Effector memory CD8-positive, alpha-beta T cell (primary cell): ENCODE measurements around the gene CDCA5.

Experiments used
- ATAC-seq: fragments of 150-1000 bp; cut with Tn5 transposase; replicated peaks from 2 replicates; pipeline ENCODE4 v1.10.0; 2021; ENCODE audit warnings: mild to moderate bottlenecking, moderate library complexity
- DNase-seq, 3 experiments: peaks; one replicate each; pipeline ENCODE4 v3.0.0; 2021
- H3K27ac Mint-ChIP-seq, 2 donors: one replicate each; pipeline ENCODE4 v1.8.0; 2022; ENCODE audit warnings: mild to moderate bottlenecking in 2 of 2, mixed read lengths in 2 of 2, moderate library complexity in 2 of 2
- H3K27me3 Mint-ChIP-seq, 2 donors: one replicate each; pipeline ENCODE4 v1.8.0; 2022; ENCODE audit warnings: mixed read lengths in 2 of 2
- H3K36me3 Mint-ChIP-seq: one replicate; pipeline ENCODE4 v1.8.0; 2022; ENCODE audit warnings: mild to moderate bottlenecking, moderate library complexity, mixed read lengths; ENCODE audit not compliant: insufficient read depth
- H3K4me1 Mint-ChIP-seq, 2 donors: one replicate each; pipeline ENCODE4 v1.8.0; 2022; ENCODE audit warnings: low read depth in 2 of 2, mixed read lengths in 2 of 2
- H3K4me3 Mint-ChIP-seq, 2 donors: one replicate each; pipeline ENCODE4 v1.8.0; 2022; ENCODE audit warnings: mild to moderate bottlenecking in 2 of 2, mixed read lengths in 2 of 2, moderate library complexity in 2 of 2
- H3K9me3 Mint-ChIP-seq, 2 donors: one replicate each; pipeline ENCODE4 v1.8.0; 2022; ENCODE audit warnings: mixed read lengths in 2 of 2

The CDCA5 gene

DNA sequence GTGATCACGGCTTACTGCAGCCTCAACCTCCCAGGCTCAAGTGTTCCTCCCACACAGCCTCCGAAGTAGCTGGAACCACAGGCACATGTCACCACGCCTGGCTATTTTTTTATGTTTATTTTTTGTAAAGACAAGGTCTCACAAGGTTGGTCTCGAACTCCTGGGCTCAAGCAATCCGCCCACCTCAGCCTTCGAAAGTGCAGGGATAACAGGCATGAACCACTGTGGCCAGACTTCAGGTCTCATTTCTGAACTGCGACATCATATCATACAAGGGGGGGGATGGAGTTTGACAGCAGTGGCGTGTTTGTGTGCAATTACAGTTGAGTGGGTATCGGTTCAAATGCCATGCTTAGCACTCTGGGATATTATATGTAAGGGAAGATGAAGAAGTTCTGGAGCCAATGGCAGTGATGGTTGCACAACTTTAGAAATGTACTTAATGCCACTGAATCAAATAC is 32.4 kb downstream of the CDCA5 start:
- peaks cover 12 to 18% of the 10 kb centered on the region in 2 donors for H3K4me1 Mint-ChIP-seq
- DNase-seq (no peak), ATAC-seq (no peak)
- H3K27ac Mint-ChIP-seq: no peak overlapping the region
- H3K4me3 Mint-ChIP-seq: peak overlapping the region in 1 of 2 donors; percentile 21
- H3K27me3 Mint-ChIP-seq: peaks cover 0 to 6% of the 10 kb centered on the region in 2 donors
- peaks cover 1% of the 10 kb centered on the region for H3K36me3 Mint-ChIP-seq
- no peaks in the 10 kb centered on the region for H3K9me3 Mint-ChIP-seq

DNA sequence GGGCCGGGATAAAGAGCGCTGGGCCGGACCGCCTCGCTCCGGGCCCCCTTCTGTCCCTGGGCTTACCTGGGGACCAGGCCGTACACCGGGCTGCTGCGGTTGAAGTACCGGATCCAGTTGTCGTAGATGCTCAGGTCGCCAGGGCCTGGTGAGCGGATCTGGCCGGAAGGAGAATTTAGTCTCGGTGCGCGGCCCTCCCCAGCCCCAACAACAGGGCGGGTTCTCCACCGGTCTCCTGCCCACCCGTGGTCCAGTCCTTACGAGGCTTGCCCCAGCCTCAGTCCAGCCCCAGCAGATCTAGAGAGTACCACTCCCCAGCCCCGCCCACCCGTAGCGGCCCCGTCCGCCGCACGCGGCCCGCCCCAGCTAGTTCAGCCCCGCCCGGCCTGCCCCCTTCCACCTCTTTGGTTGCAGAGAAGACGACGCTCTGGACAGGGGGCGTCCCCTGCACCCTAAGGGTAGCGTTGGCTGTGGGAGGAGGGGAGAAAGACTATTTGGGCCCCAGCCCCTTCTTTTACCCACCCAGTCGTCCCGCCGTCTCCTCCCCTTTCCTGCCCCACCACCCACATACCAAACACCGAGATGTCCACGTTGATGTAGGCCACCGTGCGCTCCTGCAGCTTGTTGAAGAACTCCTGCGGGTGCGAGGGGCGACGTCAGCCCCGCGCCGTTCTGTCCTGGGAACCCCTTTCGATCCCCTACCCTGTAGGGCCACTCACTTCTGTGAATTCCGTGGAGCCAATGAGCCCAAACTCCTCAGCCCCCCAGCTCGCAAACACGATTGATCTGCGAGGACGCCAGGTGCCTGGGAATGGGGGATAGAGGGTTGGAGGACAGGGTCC is 36.0 kb downstream of the CDCA5 start:
- Mint-ChIP-seq H3K4me3 (peak overlapping the region; percentile 64 to 76), H3K4me1 (peaks cover 6 to 7% of the 10 kb centered on the region in 2 donors), H3K9me3 (no peaks in the 10 kb centered on the region), H3K36me3 (peaks cover 2% of the 10 kb centered on the region), H3K27me3 (peaks cover 0 to 5% of the 10 kb centered on the region in 2 donors), H3K27ac (peak overlapping the region; percentile 6 to 66)
- DNase-seq: no peak
- ATAC-seq: peak; percentile 44

GRCh38 chr11:65045728-65046127 is 38.1 kb downstream of the CDCA5 start:
- no peaks in the 10 kb centered on the region for H3K9me3 Mint-ChIP-seq
- DNase-seq: no peak
- no peaks in the 10 kb centered on the region for H3K27me3 Mint-ChIP-seq
- no peak overlapping the region for H3K27ac Mint-ChIP-seq
- no peak for ATAC-seq
- H3K36me3 Mint-ChIP-seq: peaks cover 2% of the 10 kb centered on the region
- no peak overlapping the region for H3K4me3 Mint-ChIP-seq
- peaks cover 7 to 10% of the 10 kb centered on the region in 2 donors for H3K4me1 Mint-ChIP-seq

- no peak for ATAC-seq
- Mint-ChIP-seq H3K4me1 (peaks cover 7 to 10% of the 10 kb centered on the region in 2 donors), H3K9me3 (no peaks in the 10 kb centered on the region), H3K36me3 (peaks cover 2% of the 10 kb centered on the region), H3K4me3 (no peak overlapping the region), H3K27me3 (no peaks in the 10 kb centered on the region), H3K27ac (no peak overlapping the region)
- no peak for DNase-seq
These were observed 38.8 kb downstream of the CDCA5 start for GRCh38 chr11:65045061-65045460.

- DNase-seq (no peak), ATAC-seq (no peak)
- H3K4me3 Mint-ChIP-seq: no peak overlapping the region
- no peak overlapping the region for H3K27ac Mint-ChIP-seq
- peaks cover 2% of the 10 kb centered on the region for H3K36me3 Mint-ChIP-seq
- no peaks in the 10 kb centered on the region for H3K9me3 Mint-ChIP-seq
- no peaks in the 10 kb centered on the region for H3K27me3 Mint-ChIP-seq
- H3K4me1 Mint-ChIP-seq: peaks cover 7 to 10% of the 10 kb centered on the region in 2 donors
These were observed 39.8 kb downstream of the CDCA5 start for GRCh38 chr11:65043881-65044501.

DNA sequence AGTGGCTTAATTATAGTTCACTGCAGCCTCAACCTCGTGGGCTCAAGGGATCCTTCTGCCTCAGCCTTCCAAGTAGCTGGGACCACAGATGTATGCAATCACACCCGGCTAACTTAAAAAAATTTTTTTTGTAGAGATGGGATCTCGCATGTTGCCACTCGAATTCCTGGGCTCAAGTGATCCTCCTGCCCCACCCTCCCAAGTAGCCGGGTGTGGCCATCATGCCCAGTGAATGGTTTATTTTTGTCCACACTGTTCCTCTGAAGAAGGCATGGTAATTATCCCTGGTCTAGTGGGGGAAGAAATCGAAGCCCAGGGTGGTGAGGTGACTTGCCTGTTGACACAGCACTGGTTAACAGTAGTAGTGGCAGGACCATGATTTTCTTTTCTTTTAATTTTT is 40.9 kb downstream of the CDCA5 start:
- Mint-ChIP-seq H3K4me1 (peaks cover 7 to 10% of the 10 kb centered on the region in 2 donors), H3K27ac (no peak overlapping the region), H3K36me3 (peaks cover 6% of the 10 kb centered on the region), H3K9me3 (no peaks in the 10 kb centered on the region), H3K27me3 (no peaks in the 10 kb centered on the region), H3K4me3 (peak overlapping the region; percentile 79 to 88)
- ATAC-seq (no peak), DNase-seq (no peak)

- H3K27ac Mint-ChIP-seq: peak within 1 kb of the TSS; percentile 62 to 79
- peak within 1 kb of the TSS; percentile 88 to 89 for H3K4me3 Mint-ChIP-seq
- peaks cover 4 to 5% of the 10 kb centered on the region in 2 donors for H3K4me1 Mint-ChIP-seq
- peak; percentile 92 for ATAC-seq
- peaks cover 7% of the 10 kb centered on the region for H3K36me3 Mint-ChIP-seq
- H3K9me3 Mint-ChIP-seq: no peaks in the 10 kb centered on the region
- no peaks in the 10 kb centered on the region for H3K27me3 Mint-ChIP-seq
- DNase-seq: peak; percentile 83 to 86 (median 84)
These were observed 42.8 kb downstream of the CDCA5 start, which contains the start of gene SAC3D1 for GRCh38 chr11:65040847-65041622. Gene SAC3D1, plus strand, starts transcription at chr11:65041210. Its CDS starts 83 bp downstream, at chr11:65041293.

DNA sequence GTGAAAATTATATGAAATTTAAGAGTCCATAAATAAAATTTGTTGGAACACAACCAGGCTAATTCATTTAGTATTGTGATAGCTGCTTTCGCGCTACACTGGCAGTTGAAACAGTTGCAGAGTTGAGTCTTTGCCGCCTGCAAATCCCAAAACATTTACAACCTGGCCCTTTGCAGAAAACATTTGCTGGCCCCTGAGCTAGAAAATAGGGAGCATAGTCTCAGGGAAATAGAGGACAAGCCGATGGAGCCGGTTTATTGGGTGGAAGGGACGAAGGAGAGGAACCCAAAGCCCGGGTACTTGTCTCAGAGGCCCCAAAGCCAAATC is 43.4 kb downstream of the CDCA5 start:
- DNase-seq (no peak), ATAC-seq (no peak)
- Mint-ChIP-seq H3K36me3 (peaks cover 7% of the 10 kb centered on the region), H3K4me1 (peaks cover 4 to 5% of the 10 kb centered on the region in 2 donors), H3K27me3 (no peaks in the 10 kb centered on the region), H3K27ac (peak overlapping the region; percentile 62 to 79), H3K9me3 (no peaks in the 10 kb centered on the region), H3K4me3 (peak overlapping the region; percentile 88 to 89)

- no peak overlapping the region for H3K27ac Mint-ChIP-seq
- H3K27me3 Mint-ChIP-seq: no peaks in the 10 kb centered on the region
- no peak overlapping the region for H3K4me3 Mint-ChIP-seq
- no peaks in the 10 kb centered on the region for H3K9me3 Mint-ChIP-seq
- DNase-seq (no peak), ATAC-seq (no peak)
- H3K36me3 Mint-ChIP-seq: peaks cover 12% of the 10 kb centered on the region
- H3K4me1 Mint-ChIP-seq: no peaks in the 10 kb centered on the region
These were observed 46.9 kb downstream of the CDCA5 start for GRCh38 chr11:65036931-65037330.

DNA sequence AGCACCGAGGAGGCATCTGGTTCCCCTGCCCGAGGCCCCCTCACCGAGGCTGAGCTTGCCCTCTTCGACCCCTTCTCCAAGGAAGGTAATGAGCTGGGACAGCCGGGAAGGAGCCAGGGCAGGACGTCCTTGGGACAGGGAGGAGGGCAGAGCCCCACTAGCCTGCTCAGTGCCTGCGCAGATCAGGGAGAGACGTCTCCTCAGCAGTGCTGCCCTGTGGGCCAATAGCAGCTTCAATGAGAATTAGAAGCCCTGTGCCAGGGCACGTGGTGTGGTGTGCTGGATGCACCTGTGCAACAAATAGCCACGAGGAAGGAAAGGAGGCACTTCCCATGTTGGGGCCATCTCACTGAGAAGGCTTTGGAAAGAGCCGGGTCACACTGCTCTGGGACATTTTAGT is 48.3 kb downstream of the CDCA5 start:
- ATAC-seq: no peak
- Mint-ChIP-seq H3K36me3 (peaks cover 12% of the 10 kb centered on the region), H3K4me3 (no peak overlapping the region), H3K4me1 (no peaks in the 10 kb centered on the region), H3K27ac (no peak overlapping the region), H3K9me3 (no peaks in the 10 kb centered on the region), H3K27me3 (no peaks in the 10 kb centered on the region)
- no peak for DNase-seq

- Mint-ChIP-seq H3K27me3 (no peaks in the 10 kb centered on the region), H3K27ac (no peak overlapping the region), H3K4me1 (no peaks in the 10 kb centered on the region), H3K4me3 (no peak overlapping the region), H3K36me3 (peaks cover 12% of the 10 kb centered on the region), H3K9me3 (no peaks in the 10 kb centered on the region)
- DNase-seq (no peak), ATAC-seq (no peak)
These were observed 49.4 kb downstream of the CDCA5 start for GRCh38 chr11:65034423-65034822.

- no peaks in the 10 kb centered on the region for H3K27me3 Mint-ChIP-seq
These were observed 51.6 kb downstream of the CDCA5 start for GRCh38 chr11:65032216-65032615.

More at GRCh38 chr11:65032216-65032615, 51.6 kb downstream of the CDCA5 start:
- H3K9me3 Mint-ChIP-seq: no peaks in the 10 kb centered on the region
- H3K36me3 Mint-ChIP-seq: peaks cover 15% of the 10 kb centered on the region
- ATAC-seq (no peak), DNase-seq (no peak)
- peaks cover 6 to 10% of the 10 kb centered on the region in 2 donors for H3K4me1 Mint-ChIP-seq
- no peak overlapping the region for H3K4me3 Mint-ChIP-seq
- H3K27ac Mint-ChIP-seq: no peak overlapping the region
